Mesothelial cell of epicardium (in vitro differentiated cells): Measurements from ENCODE around the gene LYPD8. TPM values are rescaled to one million over a fixed set of nuclear protein-coding genes. Genes with fewer than 3 reads are reported as not detected.

Source experiments
- DNase-seq, 2 experiments: peaks; one replicate each; pipeline ENCODE4 v3.0.0; 2021; ENCODE audit warnings: low spot score in 2 of 2; ENCODE audit not compliant: unreplicated experiment in 2 of 2
- H3K27ac Mint-ChIP-seq: 2 replicates; pipeline ENCODE4 v1.8.0; 2021; ENCODE audit warnings: mixed read lengths
- H3K27me3 Mint-ChIP-seq: 2 replicates; pipeline ENCODE4 v1.8.0; 2021; ENCODE audit warnings: low read depth, mixed read lengths
- H3K36me3 Mint-ChIP-seq: 2 replicates; pipeline ENCODE4 v1.8.0; 2021; ENCODE audit warnings: mixed read lengths
- H3K4me1 Mint-ChIP-seq: 2 replicates; pipeline ENCODE4 v1.8.0; 2021; ENCODE audit warnings: mixed read lengths
- H3K4me3 Mint-ChIP-seq: 2 replicates; pipeline ENCODE4 v1.8.0; 2021; ENCODE audit warnings: mild to moderate bottlenecking, moderate library complexity, mixed read lengths
- H3K9me3 Mint-ChIP-seq: 2 replicates; pipeline ENCODE4 v1.8.0; 2021; ENCODE audit warnings: mixed read lengths
- CTCF ChIP-seq: fragments of 200-600 bp; sonication (generic); IDR thresholded peaks from one replicate; pipeline ENCODE4 v1.5.0; 2021; ENCODE audit warnings: antibody characterized with exemption; ENCODE audit not compliant: unreplicated experiment
- total RNA-seq: library from RNA; stranded (reverse); gene quantifications from 3 replicates; pipeline ENCODE4 v1.2.1, GENCODE V29; 2021

LYPD8 gene
- total RNA-seq, 1 donor from 2014 or later, result not detected

GRCh38 chr1:248787430-248787829, 31.9 kb upstream of the LYPD8 start:
- DNase-seq, result no peak
- Mint-ChIP-seq H3K36me3 (no peaks in the 10 kb centered on the region), H3K27ac (no peak overlapping the region), H3K4me3 (no peak overlapping the region), H3K9me3 (peaks cover 57% of the 10 kb centered on the region), H3K4me1 (no peaks in the 10 kb centered on the region), H3K27me3 (no peaks in the 10 kb centered on the region)
- no peak for TF ChIP-seq CTCF

GRCh38 chr1:248786156-248786555, 30.6 kb upstream of the LYPD8 start:
- no peaks in the 10 kb centered on the region for H3K27me3 Mint-ChIP-seq

GRCh38 chr1:248783367-248783766, 27.8 kb upstream of the LYPD8 start:
- Mint-ChIP-seq H3K4me3 (no peak overlapping the region), H3K36me3 (peaks cover 4% of the 10 kb centered on the region), H3K4me1 (no peaks in the 10 kb centered on the region), H3K27me3 (no peaks in the 10 kb centered on the region), H3K9me3 (peaks cover 69% of the 10 kb centered on the region), H3K27ac (no peak overlapping the region)
- TF ChIP-seq CTCF, result no peak
- no peak for DNase-seq

More at GRCh38 chr1:248786156-248786555, 30.6 kb upstream of the LYPD8 start:
- H3K27ac Mint-ChIP-seq, result no peak overlapping the region
- no peak for DNase-seq
- peaks cover 64% of the 10 kb centered on the region for H3K9me3 Mint-ChIP-seq
- no peaks in the 10 kb centered on the region for H3K4me1 Mint-ChIP-seq
- peaks cover 4% of the 10 kb centered on the region for H3K36me3 Mint-ChIP-seq
- no peak overlapping the region for H3K4me3 Mint-ChIP-seq
- no peak for TF ChIP-seq CTCF

- H3K36me3 Mint-ChIP-seq, result peaks cover 4% of the 10 kb centered on the region
- TF ChIP-seq CTCF, result no peak
- H3K4me1 Mint-ChIP-seq, result no peaks in the 10 kb centered on the region
- peaks cover 69% of the 10 kb centered on the region for H3K9me3 Mint-ChIP-seq
- H3K4me3 Mint-ChIP-seq, result no peak overlapping the region
- no peak for DNase-seq
- no peaks in the 10 kb centered on the region for H3K27me3 Mint-ChIP-seq
- H3K27ac Mint-ChIP-seq, result no peak overlapping the region
Measured at GRCh38 chr1:248782416-248783141, 27.0 kb upstream of the LYPD8 start.

GRCh38 chr1:248779350-248779749, 23.8 kb upstream of the LYPD8 start:
- Mint-ChIP-seq H3K9me3 (peaks cover 75% of the 10 kb centered on the region), H3K4me3 (no peak overlapping the region), H3K36me3 (peaks cover 4% of the 10 kb centered on the region), H3K27ac (no peak overlapping the region), H3K27me3 (no peaks in the 10 kb centered on the region), H3K4me1 (no peaks in the 10 kb centered on the region)
- TF ChIP-seq CTCF, result no peak
- DNase-seq, result no peak

- no peaks in the 10 kb centered on the region for H3K4me1 Mint-ChIP-seq
- H3K36me3 Mint-ChIP-seq, result peaks cover 4% of the 10 kb centered on the region
- no peak overlapping the region for H3K4me3 Mint-ChIP-seq
- TF ChIP-seq CTCF, result no peak
- peaks cover 78% of the 10 kb centered on the region for H3K9me3 Mint-ChIP-seq
- H3K27me3 Mint-ChIP-seq, result no peaks in the 10 kb centered on the region
- DNase-seq, result no peak
- H3K27ac Mint-ChIP-seq, result no peak overlapping the region
Measured at GRCh38 chr1:248778906-248779305, 23.3 kb upstream of the LYPD8 start.
